Liver (tissue), 3 donors: ENCODE data around the gene C1orf21.

Source experiments
- EGR1 ChIP-seq, 2 donors: IDR thresholded peaks; 2 replicates each; pipeline ENCODE4 v1.6.1; 2016 to 2018; ENCODE audit warnings: antibody characterized with exemption in 2 of 2, low read depth in 2 of 2
- FOXA1 ChIP-seq: IDR thresholded peaks from 2 replicates; pipeline ENCODE4 v1.6.1; 2016; ENCODE audit warnings: antibody characterized with exemption
- GABPA ChIP-seq, 2 donors: IDR thresholded peaks in 1 of 2; conservative IDR thresholded peaks in 1 of 2; 2 replicates each; pipeline ENCODE4 v1.6.1; 2016; ENCODE audit warnings: antibody characterized with exemption in 2 of 2, mild to moderate bottlenecking in 1 of 2, moderate library complexity in 1 of 2
- MAX ChIP-seq: IDR thresholded peaks from 2 replicates; pipeline ENCODE4 v1.6.1; 2016; ENCODE audit warnings: antibody characterized with exemption
- RAD21 ChIP-seq, 2 donors: IDR thresholded peaks; 2 replicates each; pipeline ENCODE4 v1.6.1; 2016; ENCODE audit warnings: antibody characterized with exemption in 2 of 2, mild to moderate bottlenecking in 2 of 2
- TAF1 ChIP-seq: conservative IDR thresholded peaks from 2 replicates; pipeline ENCODE4 v1.6.1; 2016; ENCODE audit warnings: antibody characterized with exemption, mild to moderate bottlenecking
- TF ChIP-seq, protein P1 (sequence below): fragments of 150-350 bp; IDR thresholded peaks from 2 replicates; pipeline ENCODE4 v1.5.1; 2017; ENCODE audit warnings: improper control_type of control experiment, low read depth, low read length; ENCODE audit not compliant: missing input control
- TF ChIP-seq, protein P2 (sequence below): IDR thresholded peaks from 2 replicates; pipeline ENCODE4 v1.6.1; 2016; ENCODE audit warnings: antibody characterized with exemption
- TF ChIP-seq, protein P3 (sequence below): IDR thresholded peaks from 2 replicates; pipeline ENCODE4 v1.6.1; 2016; ENCODE audit warnings: antibody characterized with exemption, mild to moderate bottlenecking
- donor health status: healthy.
- donor health status: healthy.

- TF ChIP-seq, protein P1, sequence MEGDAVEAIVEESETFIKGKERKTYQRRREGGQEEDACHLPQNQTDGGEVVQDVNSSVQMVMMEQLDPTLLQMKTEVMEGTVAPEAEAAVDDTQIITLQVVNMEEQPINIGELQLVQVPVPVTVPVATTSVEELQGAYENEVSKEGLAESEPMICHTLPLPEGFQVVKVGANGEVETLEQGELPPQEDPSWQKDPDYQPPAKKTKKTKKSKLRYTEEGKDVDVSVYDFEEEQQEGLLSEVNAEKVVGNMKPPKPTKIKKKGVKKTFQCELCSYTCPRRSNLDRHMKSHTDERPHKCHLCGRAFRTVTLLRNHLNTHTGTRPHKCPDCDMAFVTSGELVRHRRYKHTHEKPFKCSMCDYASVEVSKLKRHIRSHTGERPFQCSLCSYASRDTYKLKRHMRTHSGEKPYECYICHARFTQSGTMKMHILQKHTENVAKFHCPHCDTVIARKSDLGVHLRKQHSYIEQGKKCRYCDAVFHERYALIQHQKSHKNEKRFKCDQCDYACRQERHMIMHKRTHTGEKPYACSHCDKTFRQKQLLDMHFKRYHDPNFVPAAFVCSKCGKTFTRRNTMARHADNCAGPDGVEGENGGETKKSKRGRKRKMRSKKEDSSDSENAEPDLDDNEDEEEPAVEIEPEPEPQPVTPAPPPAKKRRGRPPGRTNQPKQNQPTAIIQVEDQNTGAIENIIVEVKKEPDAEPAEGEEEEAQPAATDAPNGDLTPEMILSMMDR: no peak
- TF ChIP-seq TAF1 (no peak), MAX (no peak), GABPA (IDR thresholded peaks at IDR 0.05 in 1 of 2, conservative IDR thresholded peaks at IDR 0.05 in 1 of 2) (no peak), EGR1 (IDR thresholded peaks at IDR 0.05; ENCODE audit: low read depth in 2 of 2) (no peak), RAD21 (IDR thresholded peaks at IDR 0.05) (no peak), FOXA1 (no peak)
- TF ChIP-seq, protein P2, sequence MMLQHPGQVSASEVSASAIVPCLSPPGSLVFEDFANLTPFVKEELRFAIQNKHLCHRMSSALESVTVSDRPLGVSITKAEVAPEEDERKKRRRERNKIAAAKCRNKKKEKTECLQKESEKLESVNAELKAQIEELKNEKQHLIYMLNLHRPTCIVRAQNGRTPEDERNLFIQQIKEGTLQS: no peak
- TF ChIP-seq, protein P3, sequence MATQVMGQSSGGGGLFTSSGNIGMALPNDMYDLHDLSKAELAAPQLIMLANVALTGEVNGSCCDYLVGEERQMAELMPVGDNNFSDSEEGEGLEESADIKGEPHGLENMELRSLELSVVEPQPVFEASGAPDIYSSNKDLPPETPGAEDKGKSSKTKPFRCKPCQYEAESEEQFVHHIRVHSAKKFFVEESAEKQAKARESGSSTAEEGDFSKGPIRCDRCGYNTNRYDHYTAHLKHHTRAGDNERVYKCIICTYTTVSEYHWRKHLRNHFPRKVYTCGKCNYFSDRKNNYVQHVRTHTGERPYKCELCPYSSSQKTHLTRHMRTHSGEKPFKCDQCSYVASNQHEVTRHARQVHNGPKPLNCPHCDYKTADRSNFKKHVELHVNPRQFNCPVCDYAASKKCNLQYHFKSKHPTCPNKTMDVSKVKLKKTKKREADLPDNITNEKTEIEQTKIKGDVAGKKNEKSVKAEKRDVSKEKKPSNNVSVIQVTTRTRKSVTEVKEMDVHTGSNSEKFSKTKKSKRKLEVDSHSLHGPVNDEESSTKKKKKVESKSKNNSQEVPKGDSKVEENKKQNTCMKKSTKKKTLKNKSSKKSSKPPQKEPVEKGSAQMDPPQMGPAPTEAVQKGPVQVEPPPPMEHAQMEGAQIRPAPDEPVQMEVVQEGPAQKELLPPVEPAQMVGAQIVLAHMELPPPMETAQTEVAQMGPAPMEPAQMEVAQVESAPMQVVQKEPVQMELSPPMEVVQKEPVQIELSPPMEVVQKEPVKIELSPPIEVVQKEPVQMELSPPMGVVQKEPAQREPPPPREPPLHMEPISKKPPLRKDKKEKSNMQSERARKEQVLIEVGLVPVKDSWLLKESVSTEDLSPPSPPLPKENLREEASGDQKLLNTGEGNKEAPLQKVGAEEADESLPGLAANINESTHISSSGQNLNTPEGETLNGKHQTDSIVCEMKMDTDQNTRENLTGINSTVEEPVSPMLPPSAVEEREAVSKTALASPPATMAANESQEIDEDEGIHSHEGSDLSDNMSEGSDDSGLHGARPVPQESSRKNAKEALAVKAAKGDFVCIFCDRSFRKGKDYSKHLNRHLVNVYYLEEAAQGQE: no peak
These were observed 182.3 kb downstream of the C1orf21 start for GRCh38 chr1:184569106-184569505.
